GM21528 (cell line): ENCODE data around the gene DES.
A peak's percentile ranks its signal among the peaks of the same experiment; 100 is the strongest.
"Not testable (repeated sequence)": the region's sequence is repeated elsewhere in the genome, so short reads cannot be mapped to it uniquely, and the experiment has no call there.

Source experiments
- ATAC-seq: cut with Tn5 transposase; IDR thresholded peaks from one replicate; pipeline ENCODE4 v1.9.1; 2021; ENCODE audit warnings: mild to moderate bottlenecking, moderate library complexity; ENCODE audit not compliant: unreplicated experiment, low FRiP score

DES gene

GRCh38 chr2:219399716-219400478 is 18.3 kb upstream of the DES start:
- no peak for ATAC-seq

GRCh38 chr2:219400562-219400961 is 17.6 kb upstream of the DES start:
- no peak for ATAC-seq

GRCh38 chr2:219401606-219402005 is 16.6 kb upstream of the DES start:
- ATAC-seq = no peak

GRCh38 chr2:219402665-219403515 is 15.3 kb upstream of the DES start:
- peak; percentile 82 for ATAC-seq

GRCh38 chr2:219403861-219404260 is 14.3 kb upstream of the DES start:
- ATAC-seq = no peak

- no peak for ATAC-seq
Measured at GRCh38 chr2:219404291-219404910, 13.8 kb upstream of the DES start.

- no peak for ATAC-seq
Measured at GRCh38 chr2:219404954-219405353, 13.2 kb upstream of the DES start.

GRCh38 chr2:219405451-219405850 is 12.7 kb upstream of the DES start:
- ATAC-seq = no peak

GRCh38 chr2:219405958-219406860 is 12.0 kb upstream of the DES start:
- no peak for ATAC-seq

GRCh38 chr2:219406861-219407230 is 11.3 kb upstream of the DES start:
- ATAC-seq = no peak

GRCh38 chr2:219407343-219407742 is 10.8 kb upstream of the DES start:
- not testable (repeated sequence) for ATAC-seq

- no peak for ATAC-seq
Measured at GRCh38 chr2:219408204-219408603, 10.0 kb upstream of the DES start.

GRCh38 chr2:219408631-219409030 is 9.5 kb upstream of the DES start:
- no peak for ATAC-seq

GRCh38 chr2:219409619-219410018 is 8.6 kb upstream of the DES start:
- no peak for ATAC-seq

- ATAC-seq = no peak
Measured at GRCh38 chr2:219410390-219410789, 7.8 kb upstream of the DES start.

- no peak for ATAC-seq
Measured at GRCh38 chr2:219414857-219415256, 3.3 kb upstream of the DES start.

- ATAC-seq = no peak
Measured at GRCh38 chr2:219415580-219416234, 2.5 kb upstream of the DES start.

GRCh38 chr2:219416235-219416602 is 2.0 kb upstream of the DES start:
- no peak for ATAC-seq

GRCh38 chr2:219416938-219417337 is 1.2 kb upstream of the DES start:
- no peak for ATAC-seq

GRCh38 chr2:219417374-219417773 is 803 bp upstream of the DES start:
- ATAC-seq = no peak
